Upper lobe of left lung (tissue), 4 donors: ENCODE results near the gene AURKA.

Experiments
- EP300 ChIP-seq, 4 donors: sonication (generic); formaldehyde crosslinking; IDR thresholded peaks; one replicate each; pipeline ENCODE4 v1.5.1; 2017; ENCODE audit warnings: antibody characterized with exemption in 4 of 4, control low read depth in 2 of 4
- TF ChIP-seq, protein P1 (sequence below), 6 experiments: fragments of 450-650 bp in 4 of 6; fragments of 200-600 bp in 2 of 6; sonication (generic) in 2 of 6; IDR thresholded peaks; one replicate each; pipeline ENCODE4 v1.5.1; 2016 to 2019; ENCODE audit warnings: antibody characterized with exemption in 6 of 6

- TF ChIP-seq, protein P1, sequence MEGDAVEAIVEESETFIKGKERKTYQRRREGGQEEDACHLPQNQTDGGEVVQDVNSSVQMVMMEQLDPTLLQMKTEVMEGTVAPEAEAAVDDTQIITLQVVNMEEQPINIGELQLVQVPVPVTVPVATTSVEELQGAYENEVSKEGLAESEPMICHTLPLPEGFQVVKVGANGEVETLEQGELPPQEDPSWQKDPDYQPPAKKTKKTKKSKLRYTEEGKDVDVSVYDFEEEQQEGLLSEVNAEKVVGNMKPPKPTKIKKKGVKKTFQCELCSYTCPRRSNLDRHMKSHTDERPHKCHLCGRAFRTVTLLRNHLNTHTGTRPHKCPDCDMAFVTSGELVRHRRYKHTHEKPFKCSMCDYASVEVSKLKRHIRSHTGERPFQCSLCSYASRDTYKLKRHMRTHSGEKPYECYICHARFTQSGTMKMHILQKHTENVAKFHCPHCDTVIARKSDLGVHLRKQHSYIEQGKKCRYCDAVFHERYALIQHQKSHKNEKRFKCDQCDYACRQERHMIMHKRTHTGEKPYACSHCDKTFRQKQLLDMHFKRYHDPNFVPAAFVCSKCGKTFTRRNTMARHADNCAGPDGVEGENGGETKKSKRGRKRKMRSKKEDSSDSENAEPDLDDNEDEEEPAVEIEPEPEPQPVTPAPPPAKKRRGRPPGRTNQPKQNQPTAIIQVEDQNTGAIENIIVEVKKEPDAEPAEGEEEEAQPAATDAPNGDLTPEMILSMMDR (IDR thresholded peaks at IDR 0.05): no peak
- TF ChIP-seq EP300 (IDR thresholded peaks at IDR 0.05): no peak
Observed at GRCh38 chr20:56423211-56423610, 31.2 kb upstream of the AURKA start.
